Muscle layer of colon (tissue), 2 donors: ENCODE measurements around the gene NFIX.

Source experiments
- H3K27ac ChIP-seq: one replicate; pipeline ENCODE4 v1.7.0; 2013; ENCODE audit warnings: low read depth, mild to moderate bottlenecking, low read length, moderate library complexity
- H3K27me3 ChIP-seq, 2 donors: one replicate each; pipeline ENCODE4 v1.7.0; 2013; ENCODE audit warnings: low read length in 2 of 2, mild to moderate bottlenecking in 2 of 2; ENCODE audit not compliant: insufficient read depth in 2 of 2, control insufficient read depth in 1 of 2
- H3K36me3 ChIP-seq: one replicate; pipeline ENCODE4 v1.7.0; 2013; ENCODE audit warnings: mild to moderate bottlenecking, low read length; ENCODE audit not compliant: insufficient read depth
- H3K4me1 ChIP-seq: one replicate; pipeline ENCODE4 v1.7.0; 2013; ENCODE audit warnings: mild to moderate bottlenecking, low read length; ENCODE audit not compliant: insufficient read depth
- H3K4me3 ChIP-seq, 2 donors: one replicate each; pipeline ENCODE4 v1.7.0; 2013; ENCODE audit warnings: low read length in 2 of 2, low read depth in 1 of 2, mild to moderate bottlenecking in 1 of 2, moderate library complexity in 1 of 2
- H3K9ac ChIP-seq: one replicate; pipeline ENCODE4 v1.7.0; 2013; ENCODE audit warnings: low read length
- H3K9me3 ChIP-seq: one replicate; pipeline ENCODE4 v1.7.0; 2013; ENCODE audit warnings: mild to moderate bottlenecking, low read length
- donor health status: abdominal sarcoma.
- donor health status: Adenocarcinoma of cecum.

NFIX gene

GRCh38 chr19:13069415-13070359, 74.4 kb downstream of the NFIX start:
- no peaks in the 10 kb centered on the region for H3K9me3 ChIP-seq
- H3K27ac ChIP-seq = peak overlapping the region; percentile 46
- H3K9ac ChIP-seq = peak overlapping the region; percentile 27
- peaks cover 85% of the 10 kb centered on the region for H3K4me1 ChIP-seq
- H3K4me3 ChIP-seq = no peak overlapping the region
- peaks cover 17% of the 10 kb centered on the region for H3K36me3 ChIP-seq
- no peaks in the 10 kb centered on the region for H3K27me3 ChIP-seq

- Histone ChIP-seq H3K27ac (peak overlapping the region; percentile 19), H3K9ac (no peak overlapping the region), H3K4me1 (peaks cover 79% of the 10 kb centered on the region), H3K36me3 (peaks cover 23% of the 10 kb centered on the region), H3K4me3 (no peak overlapping the region), H3K27me3 (no peaks in the 10 kb centered on the region), H3K9me3 (no peaks in the 10 kb centered on the region)
Observed at GRCh38 chr19:13070425-13071140, 75.3 kb downstream of the NFIX start.

GRCh38 chr19:13071444-13072187, 76.3 kb downstream of the NFIX start:
- H3K9ac ChIP-seq = no peak overlapping the region
- H3K27me3 ChIP-seq = no peaks in the 10 kb centered on the region
- peaks cover 29% of the 10 kb centered on the region for H3K36me3 ChIP-seq
- H3K4me3 ChIP-seq = no peak overlapping the region
- H3K27ac ChIP-seq = no peak overlapping the region
- H3K4me1 ChIP-seq = peaks cover 79% of the 10 kb centered on the region
- H3K9me3 ChIP-seq = no peaks in the 10 kb centered on the region

DNA sequence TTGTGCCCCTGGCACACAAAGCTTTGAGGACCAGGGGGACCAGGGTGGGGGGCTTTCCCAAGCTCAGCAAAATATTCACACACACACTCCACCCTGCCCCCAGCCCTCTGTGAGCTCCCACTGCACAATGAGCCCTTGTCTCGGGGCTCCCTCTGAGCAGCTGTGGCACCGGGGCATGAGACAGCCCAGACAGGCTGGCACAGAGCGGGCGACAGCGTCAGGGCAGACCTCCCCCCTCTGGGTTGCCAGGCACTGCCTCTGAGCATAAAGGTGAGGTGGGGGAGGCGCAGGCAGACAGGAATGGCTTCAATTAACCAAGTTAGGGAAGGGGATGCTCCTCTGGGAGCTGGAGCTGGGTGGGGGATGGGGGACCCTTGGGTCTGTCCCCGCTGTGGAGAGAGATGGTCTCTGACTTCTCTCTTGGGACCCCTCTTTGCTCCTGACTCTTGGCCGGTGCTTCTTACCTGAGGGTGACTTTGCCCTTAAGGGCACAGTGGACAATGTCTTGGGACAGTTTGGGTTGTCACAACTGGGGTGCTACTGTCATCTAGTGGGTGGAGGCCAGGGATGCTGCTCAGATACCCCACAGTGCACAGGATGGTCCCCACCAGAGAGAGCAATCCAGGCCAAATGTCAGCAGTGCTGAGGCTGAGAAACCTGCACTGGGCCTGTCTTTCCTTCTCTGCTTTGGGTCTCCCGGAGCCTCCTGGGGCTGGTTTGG, 77.1 kb downstream of the NFIX start:
- Histone ChIP-seq H3K4me3 (no peak overlapping the region), H3K4me1 (peaks cover 79% of the 10 kb centered on the region), H3K27me3 (no peaks in the 10 kb centered on the region), H3K9ac (no peak overlapping the region), H3K27ac (no peak overlapping the region), H3K36me3 (peaks cover 29% of the 10 kb centered on the region), H3K9me3 (no peaks in the 10 kb centered on the region)

DNA sequence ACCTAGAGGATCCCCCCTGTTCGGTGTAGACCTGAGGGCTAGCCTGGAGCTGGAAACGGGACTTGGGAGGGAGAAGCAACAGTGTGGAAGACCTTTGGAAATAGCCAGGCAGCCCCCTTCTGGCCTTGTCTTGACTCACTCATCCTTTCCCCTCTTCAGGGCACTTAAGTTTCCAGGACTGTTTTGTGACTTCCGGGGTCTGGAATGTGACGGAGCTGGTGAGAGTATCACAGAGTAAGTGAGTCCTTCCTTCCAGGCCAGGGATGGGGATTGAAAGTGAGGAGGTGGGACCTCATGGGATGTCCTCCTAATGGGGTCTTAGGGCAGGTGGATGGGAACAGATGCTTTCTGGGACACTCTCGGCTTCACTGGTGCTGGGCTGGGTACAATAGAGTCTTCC, 78.0 kb downstream of the NFIX start:
- H3K27ac ChIP-seq = no peak overlapping the region
- no peak overlapping the region for H3K9ac ChIP-seq
- peaks cover 80% of the 10 kb centered on the region for H3K4me1 ChIP-seq
- no peaks in the 10 kb centered on the region for H3K9me3 ChIP-seq
- H3K36me3 ChIP-seq = peaks cover 32% of the 10 kb centered on the region
- H3K27me3 ChIP-seq = no peaks in the 10 kb centered on the region
- H3K4me3 ChIP-seq = no peak overlapping the region

- H3K4me1 ChIP-seq = peaks cover 80% of the 10 kb centered on the region
- H3K4me3 ChIP-seq = no peak overlapping the region
- peaks cover 43% of the 10 kb centered on the region for H3K36me3 ChIP-seq
- H3K27me3 ChIP-seq = no peaks in the 10 kb centered on the region
- no peaks in the 10 kb centered on the region for H3K9me3 ChIP-seq
- no peak overlapping the region for H3K27ac ChIP-seq
- no peak overlapping the region for H3K9ac ChIP-seq
Observed at GRCh38 chr19:13074378-13074777, 79.1 kb downstream of the NFIX start.

- Histone ChIP-seq H3K27ac (peak overlapping the region; percentile 95), H3K9ac (no peak overlapping the region), H3K4me1 (peaks cover 72% of the 10 kb centered on the region)
Observed at GRCh38 chr19:13076320-13076719, 81.0 kb downstream of the NFIX start.

DNA sequence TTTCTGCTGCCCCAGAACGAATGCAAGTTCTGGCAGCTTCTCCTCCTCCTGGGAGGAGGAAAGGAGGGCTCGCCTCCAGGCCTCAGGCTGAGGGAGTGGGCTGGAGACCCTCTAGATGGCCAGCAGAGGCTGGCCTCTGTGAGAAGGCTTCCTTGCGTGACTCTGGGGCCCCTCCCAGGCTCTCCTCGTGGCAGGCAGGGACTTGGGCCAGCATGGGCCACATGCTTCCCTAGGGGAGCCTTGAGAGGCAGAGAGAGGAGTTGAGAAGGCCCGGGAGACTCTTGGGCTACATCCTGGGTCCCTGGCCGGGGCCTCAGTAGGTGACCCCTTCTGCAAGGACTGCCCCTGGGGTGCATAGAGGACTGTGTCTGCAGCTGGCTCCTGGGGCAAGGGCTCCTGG, 81.5 kb downstream of the NFIX start:
- Histone ChIP-seq H3K9ac (no peak overlapping the region), H3K4me1 (peaks cover 70% of the 10 kb centered on the region), H3K9me3 (no peaks in the 10 kb centered on the region)

More at GRCh38 chr19:13076320-13076719, 81.0 kb downstream of the NFIX start:
- Histone ChIP-seq H3K4me3 (no peak overlapping the region), H3K27me3 (no peaks in the 10 kb centered on the region), H3K36me3 (peaks cover 49% of the 10 kb centered on the region), H3K9me3 (no peaks in the 10 kb centered on the region)

GRCh38 chr19:13077240-13077639, 82.0 kb downstream of the NFIX start:
- no peak overlapping the region for H3K9ac ChIP-seq
- peaks cover 70% of the 10 kb centered on the region for H3K4me1 ChIP-seq
- no peaks in the 10 kb centered on the region for H3K27me3 ChIP-seq
- no peaks in the 10 kb centered on the region for H3K9me3 ChIP-seq
- no peak overlapping the region for H3K4me3 ChIP-seq
- H3K36me3 ChIP-seq = peaks cover 57% of the 10 kb centered on the region
- peak overlapping the region; percentile 95 for H3K27ac ChIP-seq

More for the DNA sequence above, 81.5 kb downstream of the NFIX start:
- peaks cover 52% of the 10 kb centered on the region for H3K36me3 ChIP-seq
- no peak overlapping the region for H3K4me3 ChIP-seq
- no peaks in the 10 kb centered on the region for H3K27me3 ChIP-seq
- peak overlapping the region; percentile 95 for H3K27ac ChIP-seq

GRCh38 chr19:13078381-13078780, 83.1 kb downstream of the NFIX start:
- H3K27me3 ChIP-seq = no peaks in the 10 kb centered on the region
- no peaks in the 10 kb centered on the region for H3K9me3 ChIP-seq
- peaks cover 60% of the 10 kb centered on the region for H3K36me3 ChIP-seq
- peaks cover 77% of the 10 kb centered on the region for H3K4me1 ChIP-seq
- peak overlapping the region; percentile 95 for H3K27ac ChIP-seq
- no peak overlapping the region for H3K4me3 ChIP-seq
- H3K9ac ChIP-seq = peak overlapping the region; percentile 53
